HL-60/S4 (cell line): Measurements from ENCODE around the gene LRRC58.
"Not testable (repeated sequence)": the region's sequence is repeated elsewhere in the genome, so short reads cannot be mapped to it uniquely, and the experiment has no call there.

Experiments used
- in situ Hi-C: fragments of 300-500 bp; cut with MboI; formaldehyde crosslinking; loops from 2 replicates; pipeline ENCODE4 v1.14.3; 2022; ENCODE audit warnings: low sequenced_read_pairs

The LRRC58 gene

DNA sequence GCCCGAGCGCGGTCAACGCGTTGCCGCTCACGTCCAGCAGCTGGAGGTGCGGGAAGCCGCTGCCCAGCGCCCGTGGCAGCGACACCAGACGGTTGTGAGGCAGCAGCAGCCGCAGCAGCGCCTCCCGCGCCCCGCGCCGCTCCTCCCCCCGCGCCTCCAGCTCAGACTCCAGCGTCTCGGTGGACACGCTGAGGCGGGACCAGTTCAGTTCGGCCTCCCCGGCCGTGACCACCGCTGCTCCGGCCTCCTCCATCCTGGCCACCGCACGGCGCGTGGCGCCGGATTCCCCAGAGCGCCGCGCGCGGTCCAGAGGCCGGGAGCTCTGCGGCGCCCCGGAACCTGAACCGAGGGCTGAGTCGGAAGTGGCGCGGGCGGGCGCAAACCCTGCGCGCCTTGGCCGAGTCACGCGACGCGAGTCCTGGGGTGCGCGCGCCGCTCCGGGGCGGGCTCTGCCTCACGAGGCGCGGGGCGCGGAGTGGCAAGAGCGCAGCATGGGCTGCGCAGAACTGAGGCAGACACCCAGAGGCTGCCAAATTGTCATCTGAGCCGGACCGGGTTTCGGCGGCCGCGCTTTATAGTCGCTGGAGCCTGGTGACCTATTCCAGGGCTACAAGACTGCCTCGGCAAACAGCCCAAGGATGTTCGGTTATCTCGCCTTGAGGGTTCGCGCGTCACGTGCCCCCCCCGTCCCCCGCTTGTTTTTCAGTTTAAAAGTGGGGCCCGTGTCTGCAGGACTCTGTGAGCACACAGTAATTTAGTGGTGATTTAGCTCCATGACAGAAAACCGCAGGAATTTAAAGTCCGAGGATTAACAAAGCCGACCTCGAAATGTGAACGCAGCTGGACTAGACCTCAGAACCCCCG, at the start of gene LRRC58:
Gene LRRC58 (minus strand): TSS at position 364 of the 864 bp plus-strand sequence. CDS start 111 bp downstream, at position 253.
- in situ Hi-C loops = no loop called here

- in situ Hi-C loops = no loop called here
These were observed 47.3 kb upstream of the LRRC58 start for GRCh38 chr3:120396469-120396868.

GRCh38 chr3:120394347-120394746, 45.2 kb upstream of the LRRC58 start:
- in situ Hi-C loops = no loop called here

- in situ Hi-C loops = no loop called here
These were observed 44.6 kb upstream of the LRRC58 start for GRCh38 chr3:120393761-120394160.

- in situ Hi-C loops = no loop called here
These were observed 44.1 kb upstream of the LRRC58 start for GRCh38 chr3:120393243-120393642.

DNA sequence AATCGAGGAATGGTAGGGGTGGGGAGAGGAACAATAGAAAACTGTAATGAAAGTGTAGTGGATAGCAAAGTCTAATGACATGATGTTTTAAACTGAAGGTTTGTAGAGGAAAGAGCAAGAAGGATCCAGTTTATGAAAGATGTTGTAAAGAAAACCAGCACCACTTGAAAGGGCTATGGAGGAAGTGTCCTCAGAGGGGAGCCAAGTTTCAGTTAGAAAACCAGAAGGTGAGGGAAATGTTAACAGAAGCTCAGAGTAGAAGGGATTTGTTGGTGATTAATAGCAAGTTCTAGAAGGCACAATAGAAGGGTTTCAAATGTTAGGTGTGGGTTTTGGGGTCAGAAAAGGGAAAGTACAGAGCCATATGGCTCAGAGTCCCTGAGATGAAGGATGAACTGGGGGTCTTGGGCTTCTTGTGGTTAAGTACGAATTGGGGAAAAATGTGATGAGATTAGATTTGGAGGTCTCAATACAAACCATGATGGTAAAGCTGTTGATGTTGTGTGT, 33.8 kb upstream of the LRRC58 start:
- in situ Hi-C loops = no loop called here

DNA sequence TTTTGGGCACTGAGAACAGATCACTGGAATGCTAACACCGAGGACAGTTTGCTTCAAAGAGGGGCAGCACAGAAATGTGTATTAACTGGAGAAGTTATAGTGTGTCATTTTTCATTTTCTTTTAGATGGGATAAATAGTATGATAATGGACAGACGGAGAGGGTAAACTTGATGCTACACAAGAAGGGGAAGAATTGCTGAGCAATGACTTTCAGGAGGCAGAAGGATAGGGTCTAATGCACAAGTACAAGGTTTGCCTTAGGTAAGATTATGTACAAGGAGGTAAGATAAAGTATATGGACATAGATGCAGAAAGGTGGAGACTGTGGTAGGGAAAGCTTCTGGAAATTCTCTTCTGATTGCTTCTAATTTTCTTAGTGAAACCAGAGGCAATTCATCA, 32.3 kb upstream of the LRRC58 start:
- in situ Hi-C loops = no loop called here

- in situ Hi-C loops = not testable (repeated sequence)
These were observed 28.8 kb upstream of the LRRC58 start for GRCh38 chr3:120377948-120378347.

DNA sequence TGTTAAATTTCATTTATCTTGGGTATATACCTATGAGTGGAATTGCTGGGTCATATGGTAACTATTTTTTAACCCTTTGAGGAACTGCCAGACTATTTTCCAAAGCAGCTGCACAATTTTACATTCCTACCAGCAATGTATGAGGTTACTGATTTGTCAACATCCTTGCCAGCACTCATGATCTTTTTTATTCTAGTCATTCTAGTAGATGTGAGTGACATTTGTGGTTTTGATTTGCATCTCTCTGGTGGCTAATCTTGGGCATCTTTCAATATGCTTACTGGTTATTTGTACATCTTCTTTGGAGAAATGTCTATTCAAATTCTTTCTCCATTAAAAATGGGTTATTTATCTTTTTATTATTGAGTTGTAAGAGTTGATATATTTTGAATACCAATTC, 21.3 kb upstream of the LRRC58 start:
- in situ Hi-C loops = no loop called here

- in situ Hi-C loops = no loop called here
These were observed 19.9 kb upstream of the LRRC58 start for GRCh38 chr3:120369037-120369467.

DNA sequence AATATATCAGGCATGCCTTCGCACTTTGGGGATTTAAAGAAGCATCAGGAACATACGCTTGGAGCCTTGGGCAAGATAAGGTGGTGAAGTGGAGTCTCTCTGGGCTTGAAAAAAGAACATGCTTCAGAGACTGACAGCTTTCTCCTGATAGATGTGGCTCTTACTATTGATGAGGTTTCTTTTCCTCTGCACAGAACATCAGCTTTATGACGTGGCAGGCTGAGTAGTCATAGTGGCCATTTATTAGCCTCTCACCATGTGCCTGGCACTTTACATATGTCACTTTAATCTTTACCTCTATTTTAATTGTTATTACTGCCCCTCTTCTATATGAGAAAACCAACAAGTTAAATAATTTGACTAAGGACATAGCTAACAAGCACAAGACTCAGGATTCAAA, 19.0 kb upstream of the LRRC58 start:
- in situ Hi-C loops = no loop called here

GRCh38 chr3:120364821-120365220, 15.7 kb upstream of the LRRC58 start:
- in situ Hi-C loops = no loop called here

DNA sequence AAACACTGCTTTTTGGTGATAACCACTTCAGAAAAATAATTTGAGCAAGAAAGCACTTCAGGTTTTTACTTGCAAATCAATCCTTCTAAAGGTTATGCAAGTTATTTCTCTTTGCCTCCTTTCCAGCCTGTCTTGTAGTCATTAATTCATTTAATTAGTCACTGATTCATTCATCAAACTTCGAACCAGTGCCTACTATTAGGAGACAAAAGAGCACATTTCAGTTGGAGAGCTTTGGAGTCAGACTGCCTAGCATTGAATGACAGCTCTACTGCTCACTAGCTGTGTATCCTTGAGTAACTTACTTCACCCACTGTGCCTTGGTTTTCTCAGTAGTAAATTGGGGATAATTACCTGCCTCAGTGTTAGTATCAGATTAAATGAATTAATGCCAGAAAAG, 14.9 kb upstream of the LRRC58 start:
- in situ Hi-C loops = no loop called here

- in situ Hi-C loops = no loop called here
These were observed 8.7 kb upstream of the LRRC58 start for GRCh38 chr3:120357807-120358206.

DNA sequence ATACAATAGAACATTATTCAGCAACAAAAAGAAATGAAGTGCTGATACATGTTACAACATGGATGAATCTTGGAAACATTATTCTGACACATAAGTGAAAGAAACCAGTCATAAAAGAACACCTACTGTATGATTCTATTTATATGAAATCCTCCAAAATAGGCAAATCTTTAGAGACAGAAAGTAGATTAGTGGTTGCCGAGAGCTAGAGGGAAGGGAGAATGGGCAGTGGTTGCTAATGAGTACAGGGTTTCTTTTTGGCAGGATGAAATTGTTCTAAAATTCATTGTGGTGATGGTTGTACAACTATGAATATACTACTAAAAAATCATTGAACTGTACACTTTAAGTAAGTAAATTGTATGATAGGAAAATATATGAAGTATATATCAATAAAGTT, 6.3 kb upstream of the LRRC58 start:
- in situ Hi-C loops = no loop called here

GRCh38 chr3:120353463-120353862, 4.3 kb upstream of the LRRC58 start:
- in situ Hi-C loops = no loop called here

GRCh38 chr3:120352017-120352416, 2.9 kb upstream of the LRRC58 start:
- in situ Hi-C loops = no loop called here

DNA sequence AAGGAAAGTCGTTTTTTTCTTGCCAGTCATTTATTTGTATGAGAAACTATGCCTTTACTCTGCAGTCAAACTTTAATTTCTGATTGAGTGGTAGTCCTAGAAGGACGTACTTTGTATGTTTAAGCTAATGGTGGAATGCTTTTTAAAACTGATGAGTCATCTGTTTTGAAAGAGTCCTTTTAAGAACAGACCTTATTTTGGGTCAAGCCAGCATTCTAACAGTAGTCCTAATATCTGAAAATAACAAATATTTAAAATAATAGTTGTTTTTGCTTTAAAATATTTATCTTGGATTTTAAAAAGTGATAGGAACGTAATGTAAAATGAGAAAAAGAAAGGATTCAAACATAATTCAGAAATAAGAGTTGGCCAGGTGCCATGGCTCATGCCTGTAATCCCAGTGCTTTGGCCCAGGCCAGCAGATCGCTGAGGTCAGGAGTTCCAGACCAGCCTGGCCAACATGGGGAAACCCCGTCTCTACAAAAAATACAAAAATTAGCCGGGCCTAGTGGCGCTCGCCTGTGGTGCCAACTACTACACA, 1.3 kb upstream of the LRRC58 start:
- in situ Hi-C loops = no loop called here

DNA sequence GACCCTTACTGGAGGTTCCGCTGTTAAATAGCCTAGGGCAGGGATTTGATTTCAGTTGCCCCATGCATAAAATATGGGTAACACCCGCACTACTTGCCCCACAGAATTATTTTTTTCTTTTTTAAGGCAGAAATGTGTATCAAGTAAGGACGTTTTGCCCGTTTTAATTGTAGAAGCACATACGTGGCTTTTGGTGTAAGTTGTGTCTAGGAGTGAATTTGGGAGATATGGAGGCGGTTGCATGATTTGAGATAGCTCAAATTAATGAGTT, 636 bp upstream of the LRRC58 start:
- in situ Hi-C loops = no loop called here

DNA sequence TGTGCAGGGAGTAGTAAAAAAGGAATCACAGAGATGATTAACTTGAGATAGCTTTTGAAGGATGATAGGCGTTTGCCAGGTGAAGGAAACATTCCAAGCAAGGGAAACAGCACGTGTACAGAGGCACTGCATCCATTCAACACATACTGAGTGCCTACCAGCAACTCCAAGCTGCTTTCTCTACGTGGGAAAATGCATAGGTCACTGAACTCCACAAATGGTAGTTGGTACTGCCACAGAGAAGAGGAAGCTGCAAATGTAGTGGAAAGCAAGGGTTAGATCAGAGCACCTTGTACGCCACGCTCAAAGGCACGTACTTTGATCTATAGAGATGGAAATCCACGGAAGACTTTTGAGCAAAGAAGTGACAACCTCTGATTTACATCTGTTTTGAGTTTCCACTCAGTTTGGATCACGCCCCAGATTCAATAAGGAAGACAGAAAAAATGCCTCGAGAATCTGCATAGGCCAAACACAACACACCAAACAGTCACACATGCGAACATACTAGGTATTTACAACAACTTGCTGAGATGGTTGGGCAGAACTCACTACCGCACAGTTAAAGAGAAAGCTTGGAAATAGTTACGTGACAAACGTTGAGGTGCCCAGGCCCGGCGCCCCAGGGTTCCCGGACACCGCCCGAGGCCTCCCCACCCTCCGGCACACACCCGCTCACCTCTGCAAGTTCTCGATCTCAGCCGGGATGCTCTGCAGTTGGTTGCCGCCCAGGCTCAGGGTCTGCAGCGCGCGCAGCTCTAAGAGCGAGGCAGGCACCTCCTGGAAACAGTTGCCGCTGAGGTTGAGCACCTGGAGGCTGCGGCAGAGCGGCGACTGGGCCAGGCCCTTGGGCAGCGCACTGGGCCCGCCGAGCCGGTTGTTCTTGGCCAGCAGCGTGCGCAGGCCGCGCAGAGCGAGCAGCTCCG, 826 bp downstream of the LRRC58 start:
- in situ Hi-C loops = no loop called here

DNA sequence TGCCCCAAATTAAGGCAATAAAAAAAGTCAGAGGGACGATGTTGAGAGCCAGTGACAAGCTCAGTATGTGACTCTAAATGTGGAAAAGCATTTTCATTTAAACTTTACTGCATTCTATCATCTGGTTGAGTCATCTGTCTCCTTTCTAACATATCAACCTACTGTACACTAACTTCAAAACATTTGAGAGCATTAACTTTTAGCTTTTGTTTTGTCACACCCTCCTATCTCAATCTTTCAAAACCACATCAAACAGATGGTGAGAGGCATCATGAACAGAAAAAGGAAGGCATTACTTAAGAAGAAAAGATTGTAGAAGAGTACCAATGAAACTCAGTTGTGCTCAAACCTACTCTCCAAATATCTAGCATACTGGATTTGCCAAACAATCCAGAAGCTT, 4.8 kb downstream of the LRRC58 start:
- in situ Hi-C loops = no loop called here
